HepG2 (cell line): ENCODE measurements around the gene LYZ. TPM values are rescaled to one million over a fixed set of nuclear protein-coding genes. Genes with fewer than 3 reads are reported as not detected.

Experiments used
- CBX2 ChIP-seq, 2 experiments: fragments of 200-600 bp in 1 of 2; sonication (generic); formaldehyde crosslinking in 1 of 2; IDR thresholded peaks; 2 replicates each; pipeline versions ENCODE4 v1.7.0 to v1.8.1; 2018 to 2022; ENCODE audit warnings: low read depth in 2 of 2, low read length in 1 of 2, mild to moderate bottlenecking in 1 of 2, missing genetic modification reagents in 1 of 2
- FOXP4 ChIP-seq: sonication (generic); formaldehyde crosslinking; IDR thresholded peaks from 2 replicates; pipeline ENCODE4 v1.4.0; 2020; ENCODE audit warnings: missing genetic modification reagents
- GTF3A ChIP-seq: sonication (generic); formaldehyde crosslinking; conservative IDR thresholded peaks from 2 replicates; pipeline ENCODE4 v1.4.0; 2020; ENCODE audit warnings: mild to moderate bottlenecking, missing genetic modification reagents
- MIER3 ChIP-seq: IDR thresholded peaks from 2 replicates; pipeline ENCODE4 v1.6.1; 2016; ENCODE audit warnings: missing compliant biosample characterization, borderline replicate concordance
- NFKB2 ChIP-seq: sonication (generic); formaldehyde crosslinking; IDR thresholded peaks from 2 replicates; pipeline ENCODE4 v1.4.0; 2020; ENCODE audit warnings: missing genetic modification reagents, borderline replicate concordance
- NR2F2 ChIP-seq: IDR thresholded peaks from 2 replicates; pipeline ENCODE4 v1.6.1; 2012; ENCODE audit warnings: low read depth, inconsistent platforms, borderline replicate concordance
- NRL ChIP-seq: sonication (generic); formaldehyde crosslinking; IDR thresholded peaks from 2 replicates; pipeline ENCODE4 v1.5.0; 2020; ENCODE audit warnings: missing genetic modification reagents, mild to moderate bottlenecking, moderate library complexity, borderline replicate concordance
- SOX13 ChIP-seq, 3 experiments: fragments of 450-650 bp in 1 of 3; sonication (generic) in 1 of 3; formaldehyde crosslinking in 1 of 3; IDR thresholded peaks in 2 of 3; conservative IDR thresholded peaks in 1 of 3; 2 replicates each; pipeline versions ENCODE4 v1.5.0 to v1.6.1; 2016 to 2020; ENCODE audit warnings: antibody characterized with exemption in 1 of 3, mild to moderate bottlenecking in 1 of 3, missing compliant biosample characterization in 1 of 3, missing genetic modification reagents in 1 of 3, moderate library complexity in 1 of 3
- SP5 ChIP-seq: IDR thresholded peaks from 2 replicates; pipeline ENCODE4 v1.6.1; 2016; ENCODE audit warnings: low read depth, borderline replicate concordance
- ZBTB46 ChIP-seq: sonication (generic); formaldehyde crosslinking; IDR thresholded peaks from 2 replicates; pipeline ENCODE4 v1.4.0; 2020; ENCODE audit warnings: mild to moderate bottlenecking, missing genetic modification reagents, borderline replicate concordance
- ZC3H4 ChIP-seq: sonication (generic); formaldehyde crosslinking; IDR thresholded peaks from 2 replicates; pipeline ENCODE4 v1.4.0; 2020; ENCODE audit warnings: missing genetic modification reagents, borderline replicate concordance
- ZNF234 ChIP-seq: sonication (generic); formaldehyde crosslinking; conservative IDR thresholded peaks from 2 replicates; pipeline ENCODE4 v1.5.1; 2020; ENCODE audit warnings: mild to moderate bottlenecking, missing genetic modification reagents
- ZNF33A ChIP-seq: sonication (generic); formaldehyde crosslinking; IDR thresholded peaks from 2 replicates; pipeline ENCODE4 v1.5.1; 2020; ENCODE audit warnings: missing genetic modification reagents, mild to moderate bottlenecking, moderate library complexity, borderline replicate concordance
- ZNF557 ChIP-seq: sonication (generic); formaldehyde crosslinking; IDR thresholded peaks from 2 replicates; pipeline ENCODE4 v1.4.0; 2020; ENCODE audit warnings: missing genetic modification reagents
- ZNF792 ChIP-seq: IDR thresholded peaks from 2 replicates; pipeline ENCODE4 v1.6.1; 2016
- polyA plus RNA-seq, 8 experiments: library from polyadenylated mRNA; depleted of rRNA in 3 of 8; stranded (reverse) in 7 of 8; unstranded in 1 of 8; fragments of >200 nt; fragmentation: Illumina TruSeq in 4 of 8; extraction: Trizol in 4 of 8; gene quantifications; 2 replicates each; pipeline versions ENCODE4 v1.2.1 to v1.2.3, GENCODE V29; 2011 to 2016; ENCODE audit warnings: low read depth in 4 of 8, missing spikeins in 1 of 8, mixed read lengths in 1 of 8; ENCODE audit not compliant: insufficient read depth in 1 of 8
- total RNA-seq, 5 experiments: library from RNA; depleted of rRNA; stranded (reverse); fragments of >200 nt; fragmentation: Illumina TruSeq; extraction: Trizol; gene quantifications; 2 replicates each; pipeline ENCODE4 v1.2.3, GENCODE V29; 2016; ENCODE audit warnings: low read depth in 1 of 5
- TF ChIP-seq, protein P1 (sequence below): IDR thresholded peaks from 2 replicates; pipeline ENCODE4 v1.6.1; 2016; ENCODE audit warnings: missing compliant biosample characterization, missing genetic modification reagents, borderline replicate concordance
- TF ChIP-seq, protein P2 (sequence below): sonication (generic); formaldehyde crosslinking; IDR thresholded peaks from 2 replicates; pipeline ENCODE4 v1.4.0; 2020; ENCODE audit warnings: missing genetic modification reagents, borderline replicate concordance
- TF ChIP-seq, protein P3 (sequence below): sonication (generic); formaldehyde crosslinking; IDR thresholded peaks from 2 replicates; pipeline ENCODE4 v1.8.1; 2023; ENCODE audit warnings: mild to moderate bottlenecking, missing genetic modification reagents

The LYZ gene
- total and polyA plus RNA-seq, 2 of the 13 experiments (the other 11 are each of a cell fraction or from before 2014, with no cell fraction given) = 1,788 to 2,054 TPM

DNA sequence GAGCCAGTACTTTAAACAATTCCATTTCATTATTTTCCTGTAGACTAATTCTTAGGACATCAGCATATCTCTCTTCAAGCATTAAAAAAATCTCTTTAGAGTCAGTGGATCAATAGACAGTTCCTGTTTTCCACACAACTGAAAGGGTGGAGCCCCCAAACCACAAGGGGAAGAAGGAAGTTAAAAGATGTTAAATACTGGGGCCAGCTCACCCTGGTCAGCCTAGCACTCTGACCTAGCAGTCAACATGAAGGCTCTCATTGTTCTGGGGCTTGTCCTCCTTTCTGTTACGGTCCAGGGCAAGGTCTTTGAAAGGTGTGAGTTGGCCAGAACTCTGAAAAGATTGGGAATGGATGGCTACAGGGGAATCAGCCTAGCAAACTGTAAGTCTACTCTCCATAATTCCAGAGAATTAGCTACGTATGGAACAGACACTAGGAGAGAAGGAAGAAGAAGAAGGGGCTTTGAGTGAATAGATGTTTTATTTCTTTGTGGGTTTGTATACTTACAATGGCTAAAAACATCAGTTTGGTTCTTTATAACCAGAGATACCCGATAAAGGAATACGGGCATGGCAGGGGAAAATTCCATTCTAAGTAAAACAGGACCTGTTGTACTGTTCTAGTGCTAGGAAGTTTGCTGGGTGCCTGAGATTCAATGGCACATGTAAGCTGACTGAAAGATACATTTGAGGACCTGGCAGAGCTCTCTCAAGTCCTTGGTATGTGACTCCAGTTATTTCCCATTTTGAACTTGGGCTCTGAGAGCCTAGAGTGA, at the start of gene LYZ (continued):
- TF ChIP-seq NRL = no peak
- TF ChIP-seq, protein P1, sequence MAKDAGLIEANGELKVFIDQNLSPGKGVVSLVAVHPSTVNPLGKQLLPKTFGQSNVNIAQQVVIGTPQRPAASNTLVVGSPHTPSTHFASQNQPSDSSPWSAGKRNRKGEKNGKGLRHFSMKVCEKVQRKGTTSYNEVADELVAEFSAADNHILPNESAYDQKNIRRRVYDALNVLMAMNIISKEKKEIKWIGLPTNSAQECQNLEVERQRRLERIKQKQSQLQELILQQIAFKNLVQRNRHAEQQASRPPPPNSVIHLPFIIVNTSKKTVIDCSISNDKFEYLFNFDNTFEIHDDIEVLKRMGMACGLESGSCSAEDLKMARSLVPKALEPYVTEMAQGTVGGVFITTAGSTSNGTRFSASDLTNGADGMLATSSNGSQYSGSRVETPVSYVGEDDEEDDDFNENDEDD (CRISPR knock-in tag) = peak; percentile 50
- TF ChIP-seq ZBTB46 (CRISPR knock-in tag) = no peak
- TF ChIP-seq GTF3A = peak; percentile 85; the same call in 1 of the 2 replicates
- peak; percentile 89 for TF ChIP-seq ZNF557 (CRISPR knock-in tag)
- peak; percentile 88; the same call in 1 of the 2 replicates for TF ChIP-seq ZNF792 (CRISPR knock-in tag)
- peak; percentile 81 for TF ChIP-seq SOX13 (IDR thresholded peaks at IDR 0.05)
- TF ChIP-seq SOX13 (CRISPR knock-in tag; conservative IDR thresholded peaks at IDR 0.05 in 1 of 2, IDR thresholded peaks at IDR 0.05 in 1 of 2) = peak in 1 of 2 experiments; percentile 94; a peak in 2 of 4 replicates
- TF ChIP-seq NR2F2 = peak; percentile 86
- TF ChIP-seq MIER3 (CRISPR knock-in tag) = peak; percentile 91; the same call in 1 of the 2 replicates
- no peak for TF ChIP-seq ZNF33A (CRISPR knock-in tag)
- TF ChIP-seq, protein P2, sequence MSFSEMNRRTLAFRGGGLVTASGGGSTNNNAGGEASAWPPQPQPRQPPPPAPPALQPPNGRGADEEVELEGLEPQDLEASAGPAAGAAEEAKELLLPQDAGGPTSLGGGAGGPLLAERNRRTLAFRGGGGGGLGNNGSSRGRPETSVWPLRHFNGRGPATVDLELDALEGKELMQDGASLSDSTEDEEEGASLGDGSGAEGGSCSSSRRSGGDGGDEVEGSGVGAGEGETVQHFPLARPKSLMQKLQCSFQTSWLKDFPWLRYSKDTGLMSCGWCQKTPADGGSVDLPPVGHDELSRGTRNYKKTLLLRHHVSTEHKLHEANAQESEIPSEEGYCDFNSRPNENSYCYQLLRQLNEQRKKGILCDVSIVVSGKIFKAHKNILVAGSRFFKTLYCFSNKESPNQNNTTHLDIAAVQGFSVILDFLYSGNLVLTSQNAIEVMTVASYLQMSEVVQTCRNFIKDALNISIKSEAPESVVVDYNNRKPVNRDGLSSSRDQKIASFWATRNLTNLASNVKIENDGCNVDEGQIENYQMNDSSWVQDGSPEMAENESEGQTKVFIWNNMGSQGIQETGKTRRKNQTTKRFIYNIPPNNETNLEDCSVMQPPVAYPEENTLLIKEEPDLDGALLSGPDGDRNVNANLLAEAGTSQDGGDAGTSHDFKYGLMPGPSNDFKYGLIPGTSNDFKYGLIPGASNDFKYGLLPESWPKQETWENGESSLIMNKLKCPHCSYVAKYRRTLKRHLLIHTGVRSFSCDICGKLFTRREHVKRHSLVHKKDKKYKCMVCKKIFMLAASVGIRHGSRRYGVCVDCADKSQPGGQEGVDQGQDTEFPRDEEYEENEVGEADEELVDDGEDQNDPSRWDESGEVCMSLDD = 0 out of 2 replicates have a peak, but pooled peaks have one; percentile 66
- TF ChIP-seq, protein P3, sequence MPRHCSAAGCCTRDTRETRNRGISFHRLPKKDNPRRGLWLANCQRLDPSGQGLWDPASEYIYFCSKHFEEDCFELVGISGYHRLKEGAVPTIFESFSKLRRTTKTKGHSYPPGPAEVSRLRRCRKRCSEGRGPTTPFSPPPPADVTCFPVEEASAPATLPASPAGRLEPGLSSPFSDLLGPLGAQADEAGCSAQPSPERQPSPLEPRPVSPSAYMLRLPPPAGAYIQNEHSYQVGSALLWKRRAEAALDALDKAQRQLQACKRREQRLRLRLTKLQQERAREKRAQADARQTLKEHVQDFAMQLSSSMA (CRISPR knock-in tag) = no peak
- TF ChIP-seq SP5 = peak; percentile 91
- TF ChIP-seq ZC3H4 = no peak
- no peak for TF ChIP-seq ZNF234 (CRISPR knock-in tag)
- no peak for TF ChIP-seq CBX2 (IDR thresholded peaks at IDR 0.05; ENCODE audit: low read depth, low read length)
- TF ChIP-seq CBX2 (CRISPR knock-in tag; IDR thresholded peaks at IDR 0.05; ENCODE audit: low read depth) = no peak
- TF ChIP-seq FOXP4 (CRISPR knock-in tag) = peak; percentile 98
- TF ChIP-seq NFKB2 (CRISPR knock-in tag) = no peak; the same call in 1 of the 2 replicates
